ENCODE results near the gene CPA4.

The CPA4 gene

DNA sequence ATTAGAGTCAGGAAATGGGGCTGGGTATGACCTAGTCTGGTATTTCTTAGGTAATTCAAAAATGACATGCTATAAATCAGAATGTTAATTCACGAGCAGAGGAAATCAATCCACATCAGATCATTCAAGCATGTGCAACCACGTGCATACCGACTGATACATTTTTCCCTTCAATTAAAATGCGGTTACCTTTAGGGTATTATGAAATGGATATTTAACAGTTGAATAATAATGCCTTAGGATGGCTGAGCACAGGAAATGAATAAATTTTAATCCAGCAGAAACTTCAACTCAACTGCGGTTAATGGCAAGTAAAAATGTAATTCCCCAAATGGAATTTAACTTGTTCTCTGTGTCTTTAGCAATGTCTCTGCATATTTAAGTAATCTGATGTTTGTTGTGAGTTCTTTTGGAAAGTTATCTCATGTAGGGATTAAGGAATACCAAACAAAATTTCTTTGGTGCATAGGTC is 17.1 kb upstream of the CPA4 start:
- DNase-seq = peak; percentile 47

DNA sequence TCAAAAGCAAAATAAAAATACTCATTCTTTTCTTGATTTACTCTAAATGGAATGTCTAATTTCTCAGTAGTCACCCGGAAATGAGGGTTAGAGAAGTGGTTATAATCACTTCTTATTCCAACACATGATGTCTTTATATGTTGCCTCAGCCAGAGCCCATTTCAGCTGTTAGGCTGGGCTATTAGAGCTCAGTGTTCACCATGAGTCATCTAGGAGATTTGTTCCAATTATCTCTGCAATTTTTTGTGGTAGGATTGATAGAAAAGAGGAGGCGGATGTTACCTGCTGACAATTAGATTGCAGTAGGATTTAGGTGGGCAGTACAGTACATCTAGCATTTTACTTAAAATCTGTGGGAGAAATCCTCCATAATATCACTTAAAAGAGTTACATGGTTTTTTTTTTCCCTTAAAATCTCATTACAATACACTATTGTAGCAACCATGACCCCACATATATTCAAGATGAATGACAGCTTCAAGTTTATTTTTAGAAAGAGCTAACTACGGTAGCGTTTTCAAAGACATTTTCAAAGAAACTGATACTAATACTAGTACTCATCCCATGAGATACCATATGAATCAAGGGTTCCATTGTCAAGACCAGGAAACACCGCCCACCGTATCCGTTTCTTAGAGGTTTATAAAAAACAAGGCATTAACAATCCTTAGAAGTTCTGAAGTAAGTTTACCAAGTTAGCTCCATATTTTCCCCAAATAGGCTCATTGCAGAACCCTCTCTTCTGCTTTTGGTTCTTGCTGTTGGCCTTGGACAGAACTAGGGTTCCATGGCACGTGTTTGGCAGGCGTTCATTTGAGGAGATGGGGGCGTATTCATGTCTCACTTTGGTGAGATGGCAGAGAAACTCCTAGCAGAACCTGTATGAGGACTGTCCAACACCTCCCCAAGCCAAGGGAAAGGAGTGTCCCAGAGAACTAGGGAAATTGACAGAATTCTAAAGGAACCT is 15.9 kb upstream of the CPA4 start:
- DNase-seq = no peak

DNA sequence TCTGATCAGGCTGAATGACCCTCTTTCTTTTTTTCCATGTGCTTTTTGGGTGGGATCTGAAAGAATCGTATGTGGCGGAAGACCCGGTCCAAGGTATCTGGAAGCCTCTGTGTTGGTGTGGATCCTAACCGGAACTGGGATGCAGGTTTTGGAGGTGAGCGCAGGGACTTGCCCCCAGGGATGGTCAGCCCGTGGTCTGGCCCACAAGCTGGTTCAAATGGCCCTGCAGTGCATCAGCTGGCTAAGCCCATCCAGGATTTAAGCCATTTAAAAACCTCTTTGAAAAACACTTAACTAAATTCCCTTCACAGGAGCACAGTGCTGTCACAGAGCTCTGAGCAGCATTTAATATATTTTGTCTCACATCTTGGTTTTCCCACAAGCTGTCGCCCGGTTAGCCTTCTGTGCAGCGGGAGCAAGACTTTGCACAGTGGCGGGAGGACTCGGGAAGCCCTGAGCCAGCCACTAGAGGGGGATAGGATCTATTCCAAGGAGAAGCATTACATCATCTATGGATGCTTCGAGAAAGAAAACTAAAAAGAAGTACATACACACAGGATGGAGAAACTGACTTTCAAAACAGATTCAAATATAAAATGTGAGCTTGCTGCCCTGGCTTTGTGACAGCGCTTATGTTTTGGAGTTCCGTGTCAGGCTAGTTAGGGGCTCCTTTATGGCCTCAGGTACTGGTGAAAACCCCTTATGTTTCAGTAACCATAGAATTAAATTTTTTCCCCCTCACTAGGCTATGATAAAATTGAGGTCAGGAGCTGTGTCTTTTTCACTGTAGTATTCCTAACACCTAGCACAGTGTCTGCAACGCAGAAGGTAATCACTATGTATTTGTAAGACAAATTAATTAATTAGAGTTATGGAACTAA is 15.0 kb upstream of the CPA4 start:
- peak; percentile 37 for DNase-seq

DNA sequence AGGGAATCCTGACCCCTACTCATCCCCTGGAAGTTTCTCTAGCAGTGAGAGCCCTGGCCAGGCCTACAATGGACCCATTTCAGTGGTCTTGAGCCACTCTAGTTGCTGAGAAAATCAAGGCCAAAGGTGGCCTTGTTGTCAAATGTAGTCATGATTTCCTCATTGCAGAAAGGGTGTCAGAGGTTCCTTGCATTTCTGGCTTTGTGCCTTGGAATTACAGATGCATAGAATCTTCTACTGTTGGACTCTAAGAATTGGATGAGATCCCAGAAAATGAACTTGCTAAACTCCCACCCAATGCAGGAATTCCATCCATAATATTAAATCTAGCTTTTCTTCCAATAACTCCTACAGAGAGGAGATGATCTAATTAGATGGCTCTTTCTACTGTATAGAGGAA is 14.1 kb upstream of the CPA4 start:
- no peak for DNase-seq

DNA sequence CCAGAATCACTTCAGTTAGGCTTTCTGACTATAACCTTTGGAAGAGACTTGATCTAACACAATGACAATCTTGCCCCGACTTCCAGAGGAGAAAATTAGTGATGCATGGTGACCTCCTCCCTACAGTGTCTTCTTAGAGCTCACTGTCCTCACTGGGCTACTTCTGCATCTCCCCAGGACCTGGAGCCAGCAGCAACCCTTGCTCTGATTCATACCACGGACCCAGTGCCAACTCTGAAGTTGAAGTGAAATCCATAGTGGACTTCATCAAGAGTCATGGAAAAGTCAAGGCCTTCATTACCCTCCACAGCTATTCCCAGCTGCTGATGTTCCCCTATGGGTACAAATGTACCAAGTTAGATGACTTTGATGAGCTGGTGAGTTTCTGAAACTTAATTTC is 13.7 kb upstream of the CPA4 start:
- no peak for DNase-seq

DNA sequence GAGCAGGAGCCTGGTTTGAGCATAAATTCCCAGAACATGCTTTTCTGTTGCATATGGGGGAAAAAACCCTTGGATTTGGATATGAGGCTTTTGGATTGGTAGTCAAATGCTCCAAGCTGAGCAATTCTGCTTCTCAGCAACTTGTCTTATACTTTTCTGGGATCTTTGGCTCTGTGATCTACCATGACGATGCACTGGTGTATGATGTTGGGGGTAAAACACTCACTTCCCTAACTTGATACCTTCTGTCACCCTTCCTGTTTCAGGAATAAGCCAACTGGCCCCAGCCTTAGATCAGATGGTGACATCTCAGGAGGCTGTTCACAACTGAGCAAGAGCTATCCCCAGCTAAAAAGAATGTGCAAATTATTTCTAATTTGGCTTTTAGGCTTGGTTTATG is 13.1 kb upstream of the CPA4 start:
- DNase-seq = no peak

DNA sequence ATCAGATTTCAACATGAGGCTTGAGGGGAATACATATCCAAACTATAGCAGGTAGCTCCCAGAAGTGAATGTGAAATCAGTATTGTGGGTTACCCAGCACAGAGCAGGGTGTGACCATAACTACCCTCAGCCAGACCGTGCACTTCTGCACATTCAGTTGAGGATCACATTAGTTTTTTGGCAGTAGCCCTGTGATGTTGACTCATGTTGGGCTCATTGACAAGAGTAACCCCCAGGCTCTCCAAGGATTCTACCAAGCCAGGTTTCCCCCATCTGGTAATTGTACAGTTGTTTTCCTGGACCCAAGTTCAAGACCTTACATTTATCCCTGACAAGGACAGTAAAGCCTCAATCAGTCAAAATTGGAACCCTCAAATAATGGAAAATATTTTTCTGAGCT is 11.7 kb upstream of the CPA4 start:
- no peak for DNase-seq

DNA sequence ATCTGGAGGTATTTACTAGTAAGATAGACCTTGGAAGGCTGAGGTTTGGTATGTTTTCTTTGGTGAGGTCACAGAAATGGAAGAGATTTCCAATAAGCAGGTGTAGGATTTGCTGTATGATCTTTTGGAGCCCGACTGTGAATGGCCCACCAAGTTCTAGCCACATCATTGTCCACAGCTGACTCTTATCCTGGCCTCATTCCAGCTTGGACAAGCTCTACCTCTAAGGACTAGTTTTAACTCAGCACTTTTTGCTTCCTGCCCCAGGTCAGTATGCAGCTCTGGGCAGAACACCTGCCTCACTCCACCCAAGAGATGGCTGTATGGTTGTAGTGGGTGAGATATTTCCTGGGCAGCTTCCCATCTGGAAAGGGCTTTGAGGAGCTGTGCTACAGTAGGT is 6.1 kb upstream of the CPA4 start:
- DNase-seq = no peak

DNA sequence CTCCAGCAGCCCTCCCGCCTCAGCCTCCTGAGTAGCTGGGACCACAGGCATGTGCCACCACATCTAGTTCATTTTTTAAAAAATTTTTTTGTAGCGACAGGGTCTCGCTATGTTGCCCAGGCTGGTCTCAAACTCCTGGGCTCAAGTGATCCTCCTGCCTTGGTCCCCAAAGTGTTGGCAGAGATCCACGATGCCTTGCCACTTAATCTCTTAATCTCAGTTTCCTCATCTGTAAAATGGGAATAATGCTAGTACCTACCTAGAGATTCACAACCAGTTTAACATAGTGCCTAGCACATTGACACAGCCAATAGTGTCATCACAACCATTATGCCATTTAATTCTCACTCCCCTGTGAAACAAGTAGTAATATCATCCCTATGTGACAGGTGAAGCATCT is 4.8 kb upstream of the CPA4 start:
- no peak for DNase-seq

DNA sequence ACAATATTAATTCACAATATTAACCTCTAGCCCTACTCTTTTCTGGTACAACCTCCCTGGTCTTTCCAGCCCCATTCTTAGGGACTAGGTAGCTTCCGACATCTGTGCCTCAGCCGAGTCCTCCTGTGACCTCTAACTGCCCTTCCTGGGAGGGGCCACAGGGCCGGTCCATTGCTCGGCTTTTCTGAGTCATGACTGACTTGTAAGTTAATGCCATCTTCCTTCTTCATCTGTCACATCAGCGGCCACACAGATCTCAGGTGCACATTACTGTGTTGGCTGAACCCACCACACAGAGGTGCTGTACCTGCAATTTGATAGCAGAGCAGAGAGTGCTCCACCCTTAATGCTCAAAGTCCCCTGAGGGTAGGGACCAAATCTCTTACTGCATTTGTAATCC is 4.1 kb upstream of the CPA4 start:
- no peak for DNase-seq

DNA sequence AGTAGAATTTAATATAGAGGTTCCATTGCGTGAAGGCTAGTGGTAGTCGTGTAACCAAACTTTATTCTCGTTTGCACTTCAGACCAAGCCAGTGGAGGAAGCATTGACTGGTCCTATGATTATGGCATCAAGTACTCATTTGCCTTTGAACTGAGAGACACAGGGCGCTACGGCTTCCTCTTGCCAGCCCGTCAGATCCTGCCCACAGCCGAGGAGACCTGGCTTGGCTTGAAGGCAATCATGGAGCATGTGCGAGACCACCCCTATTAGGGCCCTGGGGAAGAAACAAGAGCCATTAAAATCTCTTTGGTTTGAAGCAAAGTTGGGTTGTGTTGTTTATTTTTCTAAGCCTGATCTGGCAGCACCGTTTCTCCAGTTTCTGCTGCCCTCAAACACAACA is 3.5 kb upstream of the CPA4 start:
- DNase-seq = no peak

DNA sequence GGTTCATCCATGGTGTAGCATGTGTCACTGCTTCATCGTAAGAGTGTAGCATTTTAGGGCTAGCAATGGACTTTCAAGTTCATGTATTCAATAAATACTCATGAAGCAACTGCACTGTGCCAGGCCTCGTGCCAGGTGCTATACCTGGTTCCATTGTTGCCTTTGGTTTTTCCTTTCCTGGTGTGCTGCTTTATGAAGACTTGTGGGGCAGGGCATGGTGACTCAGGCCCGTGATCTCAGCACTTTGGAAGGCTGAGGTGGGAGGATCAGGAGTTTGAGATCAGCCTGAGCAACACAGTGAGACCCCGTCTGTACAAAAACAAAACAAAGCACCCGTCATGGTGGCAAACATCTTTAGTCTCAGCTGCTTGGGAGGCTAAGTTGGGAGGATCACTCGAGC is 2.2 kb upstream of the CPA4 start:
- no peak for DNase-seq

DNA sequence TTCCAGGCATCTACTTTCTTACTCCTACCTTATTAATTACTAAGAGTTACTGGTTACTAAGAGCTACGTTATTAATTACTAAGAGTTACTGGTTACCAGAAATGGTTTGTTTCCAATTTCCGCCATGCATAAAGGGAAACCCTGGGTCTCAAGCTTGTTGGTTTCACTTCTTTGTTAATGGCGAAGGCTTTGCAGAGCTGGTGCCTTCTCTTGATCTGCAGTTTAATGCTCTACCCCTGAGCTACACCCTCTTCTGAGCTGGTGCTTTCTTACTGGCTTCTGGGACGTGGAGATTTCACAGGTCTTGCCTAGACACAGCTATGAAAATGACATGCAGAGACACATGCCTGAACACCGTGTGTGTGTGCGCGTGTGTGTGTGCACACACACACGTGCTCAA is 560 bp downstream of the CPA4 start:
- no peak for DNase-seq

DNA sequence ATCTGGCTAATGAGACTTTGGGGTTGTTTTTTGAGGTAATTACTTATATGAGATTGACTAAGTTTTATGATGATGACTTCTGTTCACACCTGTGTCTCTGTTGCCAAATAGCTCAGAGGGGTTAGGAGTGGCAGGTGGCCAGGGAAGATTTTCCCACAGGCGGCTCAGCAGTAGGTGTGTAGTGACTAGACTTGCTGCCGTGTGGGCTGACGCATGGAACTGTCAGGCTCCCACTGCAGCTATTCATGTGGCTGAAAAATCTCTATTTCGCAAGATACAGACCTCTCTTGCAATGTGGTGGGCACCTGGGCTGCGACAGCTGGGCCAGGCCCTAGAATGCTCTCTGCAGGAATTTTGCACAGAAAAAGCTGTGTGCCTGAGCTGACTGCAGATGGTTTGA is 1.4 kb downstream of the CPA4 start:
- no peak for DNase-seq

DNA sequence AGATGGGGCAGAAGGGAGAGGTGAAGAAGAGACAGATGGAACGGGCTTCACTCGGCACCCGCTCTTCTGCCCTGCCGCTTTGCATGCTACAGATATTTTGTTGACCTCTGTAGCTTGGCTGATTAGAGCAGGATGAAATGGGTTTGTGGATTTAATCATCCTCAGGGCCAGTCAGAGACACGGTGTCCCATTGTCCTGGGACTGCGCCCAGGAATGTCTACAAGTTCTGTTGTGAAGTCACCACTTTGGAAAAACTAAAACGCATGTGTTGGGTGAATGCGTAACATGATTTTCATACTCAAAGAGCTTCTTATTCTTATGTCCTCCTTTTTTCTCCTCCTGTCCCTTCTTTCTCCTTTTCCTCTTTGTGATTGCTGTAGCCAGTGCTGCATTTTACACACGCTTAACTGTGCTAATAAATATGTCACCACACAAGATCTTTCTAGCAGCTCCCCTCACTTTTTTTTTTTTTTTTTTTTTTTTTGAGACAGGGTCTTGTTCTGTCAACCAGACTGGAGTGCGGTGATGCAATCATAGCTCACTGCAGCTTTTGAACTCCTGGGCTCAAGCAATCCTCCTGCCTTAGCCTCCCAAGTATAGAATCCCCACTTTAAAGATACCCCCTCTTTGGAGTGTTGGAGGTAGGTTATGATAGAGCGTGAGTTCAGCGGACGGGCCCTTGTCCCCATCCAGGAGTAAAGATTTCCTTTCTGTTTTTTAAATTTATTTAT is 3.4 kb downstream of the CPA4 start:
- no peak for DNase-seq

DNA sequence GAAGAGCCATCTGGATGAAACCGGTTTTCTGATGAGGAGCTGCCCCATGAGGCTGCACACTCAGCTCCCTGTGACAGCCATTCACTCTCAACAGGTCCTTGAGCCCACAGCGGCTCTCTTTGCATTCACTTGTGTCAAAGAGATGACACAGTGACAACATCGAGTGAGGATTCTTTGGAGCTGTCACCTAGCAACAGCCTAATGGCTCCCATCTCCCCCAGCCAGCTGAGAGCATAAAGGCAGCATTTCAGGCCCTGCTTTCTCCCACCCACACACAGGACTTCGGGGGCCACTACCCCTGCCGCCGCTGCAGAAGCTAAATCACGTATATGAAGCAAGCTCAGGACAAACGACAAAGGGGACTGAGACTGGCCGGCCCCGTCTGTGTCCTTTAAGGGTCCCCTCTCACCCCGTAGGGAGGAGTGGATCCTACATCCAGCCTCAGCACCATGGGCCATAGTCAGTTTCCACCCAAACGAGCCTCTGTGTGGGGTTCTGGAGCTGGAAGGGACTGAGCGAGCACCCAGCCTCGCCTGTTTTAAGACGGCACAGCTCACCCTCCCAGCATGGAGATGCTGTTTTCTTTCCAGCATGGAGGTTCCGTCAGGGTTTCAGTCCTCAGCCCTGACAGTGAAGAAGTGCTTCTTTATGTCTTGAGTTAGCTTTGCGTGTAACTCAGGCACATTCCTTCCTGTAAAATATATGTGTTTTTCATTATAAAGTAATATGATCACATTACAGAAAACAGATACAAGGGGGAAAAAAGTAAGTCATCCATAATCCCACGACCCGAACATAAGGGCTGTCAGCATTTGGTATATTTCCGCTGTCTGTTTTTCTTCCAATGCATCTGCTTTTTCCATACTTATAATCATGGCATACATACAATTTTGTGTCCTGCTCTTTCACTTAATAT is 4.9 kb downstream of the CPA4 start:
- no peak for DNase-seq

DNA sequence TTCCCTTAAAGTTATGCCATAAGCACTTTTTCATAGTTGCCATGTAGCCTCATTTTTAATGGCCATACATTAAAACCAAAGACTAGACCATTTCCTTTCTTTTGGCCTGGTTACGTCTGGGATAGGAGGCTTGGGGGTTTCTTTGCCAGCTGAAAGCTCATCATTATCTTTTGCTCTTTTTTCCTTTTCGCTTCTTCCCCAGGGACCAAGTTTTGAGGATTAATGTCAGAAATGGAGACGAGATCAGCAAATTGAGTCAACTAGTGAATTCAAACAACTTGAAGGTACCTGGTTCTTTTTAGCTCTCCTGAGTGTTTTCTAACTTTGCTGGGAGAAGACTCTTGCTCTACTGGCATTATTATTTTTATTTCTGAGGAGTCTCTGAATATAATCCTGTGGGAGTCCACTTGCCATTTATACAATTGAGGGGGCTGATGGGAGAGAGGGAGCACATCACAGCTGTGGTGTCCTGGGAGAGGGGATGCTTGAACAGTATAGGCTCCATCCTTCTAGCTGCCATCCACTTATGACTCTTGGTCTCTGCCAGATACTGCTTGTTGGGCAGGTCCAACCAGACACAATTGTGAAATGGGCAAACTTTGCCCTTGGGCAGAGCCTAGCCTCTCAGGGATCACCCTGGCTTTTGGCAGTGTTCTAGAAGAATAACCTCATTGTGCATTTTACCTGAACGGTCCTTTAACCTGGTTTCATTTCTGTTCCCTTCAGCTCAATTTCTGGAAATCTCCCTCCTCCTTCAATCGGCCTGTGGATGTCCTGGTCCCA is 5.8 kb downstream of the CPA4 start:
- no peak for DNase-seq

DNA sequence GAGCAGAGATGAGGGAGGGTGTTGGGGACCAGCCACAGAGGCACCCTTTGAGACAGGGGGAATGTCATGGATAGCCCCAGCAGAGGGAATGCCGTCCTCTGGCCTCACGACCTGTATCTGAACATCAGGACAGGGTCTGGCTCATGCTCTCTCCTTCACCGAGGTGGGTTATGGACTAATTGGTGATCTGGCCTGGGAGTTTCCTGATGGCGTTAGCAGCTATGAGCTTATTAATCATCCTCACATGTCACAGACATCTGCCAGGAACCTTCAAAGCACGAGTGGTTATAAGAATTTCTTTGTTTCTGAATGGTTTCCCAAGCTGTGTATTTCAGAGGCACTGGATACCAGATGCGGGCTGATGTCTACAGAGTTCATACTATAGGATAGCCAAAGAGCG is 6.9 kb downstream of the CPA4 start:
- no peak for DNase-seq

DNA sequence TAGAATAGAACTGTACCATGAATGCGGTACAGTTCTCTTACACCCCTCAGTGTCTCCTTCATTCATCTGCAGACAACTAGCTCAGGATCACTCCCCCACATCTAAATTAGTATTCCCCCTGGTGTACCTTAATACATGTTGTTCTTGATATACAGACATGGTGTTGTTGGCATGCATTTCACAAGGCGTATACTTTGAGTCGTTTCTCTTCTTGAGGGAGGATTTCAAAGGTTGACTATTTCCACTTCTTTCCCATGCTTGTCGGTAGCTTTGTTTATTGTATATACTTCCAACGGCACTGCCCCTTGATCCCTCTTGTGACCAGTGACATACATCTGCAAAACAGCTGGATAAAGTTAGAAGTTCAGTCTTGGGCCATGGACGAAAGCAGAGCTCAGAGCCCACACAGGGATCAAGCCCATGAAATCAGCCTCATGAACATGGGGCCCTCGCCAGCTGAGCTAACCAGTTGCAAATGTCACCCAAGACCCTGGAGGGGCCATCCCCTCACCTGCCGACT is 8.6 kb downstream of the CPA4 start:
- DNase-seq = no peak

DNA sequence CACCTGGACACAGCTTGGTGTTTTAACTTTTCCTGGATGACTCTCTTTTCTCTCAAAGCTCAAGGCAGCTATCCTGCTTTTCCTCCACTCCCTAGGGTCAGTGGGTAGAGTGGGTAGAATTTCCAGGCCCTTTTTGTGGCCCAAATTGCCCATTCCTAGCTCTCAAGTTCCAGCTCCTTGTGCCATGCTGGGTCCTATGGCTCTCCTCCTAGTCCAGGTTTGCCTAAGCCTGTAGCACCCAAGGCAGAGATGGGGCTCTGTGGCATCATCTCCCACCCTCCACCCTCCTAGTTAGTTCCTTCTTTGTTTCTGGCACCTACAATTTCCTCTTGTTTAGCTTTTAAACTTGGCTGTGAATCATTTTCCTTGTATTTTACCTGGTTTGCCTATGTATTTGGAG is 9.7 kb downstream of the CPA4 start:
- no peak for DNase-seq

DNA sequence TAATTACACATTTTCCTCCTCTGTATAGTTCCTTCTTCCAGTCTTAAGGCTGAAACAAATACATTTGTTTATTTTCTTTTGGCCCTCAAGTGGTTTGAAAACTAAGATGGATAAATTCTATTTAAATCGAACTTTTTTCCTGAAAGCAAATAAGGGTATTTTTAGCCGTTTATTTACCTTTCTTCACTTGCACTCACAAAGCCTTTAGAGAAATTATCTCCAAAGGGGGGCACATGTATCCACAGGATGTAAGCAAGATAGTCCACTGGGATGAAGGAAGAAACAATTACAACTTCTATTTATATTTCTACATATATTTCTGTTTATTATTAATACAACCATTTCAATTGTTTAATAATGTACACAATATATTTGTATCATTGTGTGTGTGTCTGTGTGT is 10.2 kb downstream of the CPA4 start:
- DNase-seq = no peak

Data from NCI-H1105 treated with DMSO at 0.1 percent for 48 hours (cell line).